CD4-positive, alpha-beta memory T cell (primary cell): ENCODE data around the gene OR2A1. TPM values are rescaled to one million over a fixed set of nuclear protein-coding genes. Genes with fewer than 3 reads are reported as not detected.
"Not testable (repeated sequence)": the region's sequence is repeated elsewhere in the genome, so short reads cannot be mapped to it uniquely, and the experiment has no call there.

Experiments
- CTCF ChIA-PET: fragments of 350-600 bp; sonication (Branson Sonifier 250); formaldehyde crosslinking; loops from one replicate; lab custom pipeline; 2021; ENCODE audit warnings: inconsistent platforms; ENCODE audit not compliant: partially characterized antibody; lab: Charles Lee
- POLR2A ChIA-PET: fragments of 350-600 bp; sonication (Branson Sonifier 250); formaldehyde crosslinking; loops from one replicate; lab custom pipeline; 2021; ENCODE audit not compliant: partially characterized antibody; lab: Charles Lee
- DNase-seq, 5 donors: peaks; one replicate each; pipeline versions ENCODE4 v3.0.0 to v3.0.0-alpha.2; 2020 to 2022; ENCODE audit warnings: mixed read lengths in 1 of 5
- H3K27ac ChIP-seq: one replicate; pipeline ENCODE4 v1.7.0; 2013; ENCODE audit warnings: low read depth, low read length
- H3K27me3 ChIP-seq: 2 replicates; pipeline ENCODE4 v1.7.0; 2013; ENCODE audit warnings: mild to moderate bottlenecking, low read length, moderate library complexity; ENCODE audit not compliant: insufficient read depth
- H3K36me3 ChIP-seq: 2 replicates; pipeline ENCODE4 v1.7.0; 2013; ENCODE audit warnings: mild to moderate bottlenecking, low read length, moderate library complexity; ENCODE audit not compliant: insufficient read depth
- H3K4me1 ChIP-seq: 2 replicates; pipeline ENCODE4 v1.7.0; 2013; ENCODE audit warnings: mild to moderate bottlenecking, low read length, moderate library complexity; ENCODE audit not compliant: insufficient read depth
- H3K4me3 ChIP-seq, 2 donors: one replicate each; pipeline ENCODE4 v1.7.0; 2013; ENCODE audit warnings: low read length in 2 of 2, mild to moderate bottlenecking in 1 of 2
- H3K9me3 ChIP-seq, 2 donors: one replicate each; pipeline ENCODE4 v1.7.0; 2013; ENCODE audit warnings: low read length in 2 of 2, control low read depth in 1 of 2; ENCODE audit not compliant: control insufficient read depth in 1 of 2
- H3K27ac Mint-ChIP-seq, 7 donors: one replicate each; pipeline ENCODE4 v1.8.0; 2020 to 2021; ENCODE audit warnings: mixed read lengths in 7 of 7, mild to moderate bottlenecking in 6 of 7, inconsistent platforms in 3 of 7, moderate library complexity in 3 of 7
- H3K27me3 Mint-ChIP-seq, 2 donors: one replicate each; pipeline ENCODE4 v1.8.0; 2020 to 2021; ENCODE audit warnings: mixed read lengths in 2 of 2
- H3K36me3 Mint-ChIP-seq, 2 donors: one replicate each; pipeline ENCODE4 v1.8.0; 2020 to 2021; ENCODE audit warnings: mixed read lengths in 2 of 2, inconsistent platforms in 1 of 2, mild to moderate bottlenecking in 1 of 2
- H3K4me1 Mint-ChIP-seq, 4 donors: one replicate each; pipeline ENCODE4 v1.8.0; 2020 to 2021; ENCODE audit warnings: mixed read lengths in 4 of 4, mild to moderate bottlenecking in 1 of 4
- H3K4me3 Mint-ChIP-seq, 8 donors: one replicate each; pipeline ENCODE4 v1.8.0; 2020 to 2021; ENCODE audit warnings: mixed read lengths in 8 of 8, mild to moderate bottlenecking in 7 of 8, moderate library complexity in 6 of 8, inconsistent platforms in 3 of 8
- H3K9me3 Mint-ChIP-seq, 8 donors: one replicate each; pipeline ENCODE4 v1.8.0; 2020 to 2021; ENCODE audit warnings: mixed read lengths in 8 of 8, mild to moderate bottlenecking in 5 of 8, inconsistent platforms in 3 of 8, moderate library complexity in 1 of 8
- intact Hi-C: fragments of 100-400 bp; cut with micrococcal nuclease; formaldehyde crosslinking; loops from one replicate; pipeline ENCODE4 v1.15.1; 2023
- polyA plus RNA-seq, 2 donors: library from polyadenylated mRNA; unstranded; fragments of 300-500 nt; fragmentation: Illumina TruSeq; gene quantifications; one replicate each; pipeline ENCODE4 v1.2.3, GENCODE V29; 2021
- total RNA-seq, 2 experiments: library from RNA; stranded (reverse); gene quantifications; one replicate each; pipeline ENCODE4 v1.2.3, GENCODE V29; 2021

Gene OR2A1, protein sequence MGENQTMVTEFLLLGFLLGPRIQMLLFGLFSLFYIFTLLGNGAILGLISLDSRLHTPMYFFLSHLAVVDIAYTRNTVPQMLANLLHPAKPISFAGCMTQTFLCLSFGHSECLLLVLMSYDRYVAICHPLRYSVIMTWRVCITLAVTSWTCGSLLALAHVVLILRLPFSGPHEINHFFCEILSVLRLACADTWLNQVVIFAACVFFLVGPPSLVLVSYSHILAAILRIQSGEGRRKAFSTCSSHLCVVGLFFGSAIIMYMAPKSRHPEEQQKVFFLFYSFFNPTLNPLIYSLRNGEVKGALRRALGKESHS
- total RNA-seq, result not detected
- under 1 TPM in 1 of 2 donors, not detected in 1; 0.59 TPM for polyA plus RNA-seq

GRCh38 chr7:144311872-144312469 is at the start of gene OR2A1:
Gene OR2A1 (plus strand): TSS chr7:144312419. CDS start chr7:144318125, 5,706 bp downstream.
- H3K27me3 Mint-ChIP-seq, H3K27ac ChIP-seq, H3K4me1 ChIP-seq, POLR2A ChIA-PET, H3K4me1 Mint-ChIP-seq, H3K36me3 ChIP-seq, H3K9me3 ChIP-seq, intact Hi-C loops, H3K9me3 Mint-ChIP-seq, H3K27ac Mint-ChIP-seq, H3K4me3 Mint-ChIP-seq, DNase-seq, H3K27me3 ChIP-seq, CTCF ChIA-PET, H3K36me3 Mint-ChIP-seq, H3K4me3 ChIP-seq: not testable (repeated sequence)

DNA sequence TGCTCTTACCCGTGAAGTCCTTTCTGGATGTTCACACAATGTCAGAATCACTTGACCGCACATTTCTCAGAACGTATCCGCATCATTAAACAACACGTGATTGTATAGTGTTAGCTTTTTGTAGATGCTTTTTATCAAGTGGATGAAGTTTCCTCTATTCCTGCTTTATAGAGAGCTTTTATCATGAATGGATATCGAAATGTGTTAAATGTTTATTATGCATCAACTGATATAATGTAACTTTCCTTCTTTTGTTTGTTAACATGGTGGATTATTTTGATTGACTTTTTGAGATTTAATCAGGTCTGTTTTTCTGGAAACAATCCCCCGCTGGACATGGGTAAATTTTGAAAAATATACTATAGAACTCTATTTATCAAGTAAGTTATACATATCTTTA is 47.5 kb upstream of the OR2A1 start, which contains the start of gene OR2A7:
TSS of gene OR2A7 (minus strand) at position 101 of the 400 bp plus-strand sequence. CDS start 5,164 bp downstream, outside the sequence.
- POLR2A ChIA-PET, H3K36me3 Mint-ChIP-seq, H3K4me1 Mint-ChIP-seq, intact Hi-C loops, H3K4me1 ChIP-seq, H3K27ac ChIP-seq, CTCF ChIA-PET, H3K27ac Mint-ChIP-seq, H3K4me3 Mint-ChIP-seq, H3K4me3 ChIP-seq, H3K27me3 ChIP-seq, H3K27me3 Mint-ChIP-seq, H3K9me3 ChIP-seq, H3K9me3 Mint-ChIP-seq, DNase-seq, H3K36me3 ChIP-seq: not testable (repeated sequence)

- H3K9me3 ChIP-seq, H3K27ac Mint-ChIP-seq, DNase-seq, H3K36me3 Mint-ChIP-seq, H3K9me3 Mint-ChIP-seq, H3K27me3 ChIP-seq, H3K4me3 Mint-ChIP-seq, H3K27me3 Mint-ChIP-seq, CTCF ChIA-PET, H3K4me1 ChIP-seq, H3K4me1 Mint-ChIP-seq, H3K27ac ChIP-seq, H3K4me3 ChIP-seq, intact Hi-C loops, POLR2A ChIA-PET, H3K36me3 ChIP-seq: not testable (repeated sequence)
Measured at GRCh38 chr7:144269188-144269587, 43.0 kb upstream of the OR2A1 start, which contains the start of gene CTAGE8. Gene CTAGE8 (minus strand): TSS chr7:144269288. CDS start chr7:144269250, 38 bp downstream.

GRCh38 chr7:144275281-144275680 is 36.9 kb upstream of the OR2A1 start:
- H3K4me1 ChIP-seq, H3K27me3 Mint-ChIP-seq, CTCF ChIA-PET, H3K36me3 ChIP-seq, H3K27ac ChIP-seq, intact Hi-C loops, H3K9me3 Mint-ChIP-seq, DNase-seq, H3K27ac Mint-ChIP-seq, POLR2A ChIA-PET, H3K27me3 ChIP-seq, H3K4me3 Mint-ChIP-seq, H3K36me3 Mint-ChIP-seq, H3K4me3 ChIP-seq, H3K9me3 ChIP-seq, H3K4me1 Mint-ChIP-seq: not testable (repeated sequence)

DNA sequence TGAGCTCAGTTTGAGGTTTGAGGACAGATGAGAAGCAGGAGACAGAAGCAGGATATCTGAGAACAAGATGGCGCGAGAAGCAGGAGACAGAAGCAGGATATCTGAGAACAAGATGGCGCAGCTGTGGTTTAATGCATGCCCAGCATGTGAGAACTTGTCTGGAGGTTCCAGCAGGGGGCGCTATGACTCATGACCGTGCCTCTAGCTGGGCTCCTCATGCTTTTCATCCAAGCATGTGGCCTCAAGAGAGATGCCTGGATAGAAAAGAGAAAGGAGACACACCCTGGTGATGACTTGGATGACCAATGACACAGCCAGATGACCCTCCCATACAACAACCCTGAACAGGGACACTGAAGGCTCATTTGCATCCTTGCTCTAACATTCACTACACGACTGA is 32.2 kb upstream of the OR2A1 start:
- not testable (repeated sequence) for H3K27me3 Mint-ChIP-seq

DNA sequence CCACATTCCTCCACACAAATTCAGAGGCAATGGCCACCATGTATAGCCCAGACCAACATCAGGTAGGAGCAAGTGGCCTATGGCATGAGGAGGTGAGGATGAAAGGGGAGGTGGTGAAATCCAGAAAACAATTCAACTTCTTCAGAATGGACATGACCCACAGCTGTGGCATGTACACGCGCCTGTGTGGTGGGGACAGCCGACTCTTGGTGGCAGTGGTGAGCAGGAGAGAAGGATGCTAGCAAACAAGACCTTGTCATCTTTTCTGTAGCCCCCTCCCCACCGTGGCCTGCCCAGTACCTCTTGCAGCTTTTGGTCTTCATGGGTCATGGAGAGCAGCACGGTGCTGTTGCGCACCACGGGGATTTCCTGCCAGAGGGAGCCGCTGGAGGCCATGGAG is 30.2 kb upstream of the OR2A1 start:
- H3K27me3 Mint-ChIP-seq, H3K27ac ChIP-seq, DNase-seq, H3K9me3 ChIP-seq, H3K36me3 ChIP-seq, H3K27ac Mint-ChIP-seq, POLR2A ChIA-PET, H3K4me3 ChIP-seq, H3K36me3 Mint-ChIP-seq, H3K4me1 Mint-ChIP-seq, H3K4me1 ChIP-seq, H3K4me3 Mint-ChIP-seq, H3K9me3 Mint-ChIP-seq, intact Hi-C loops, H3K27me3 ChIP-seq, CTCF ChIA-PET: not testable (repeated sequence)

More for the DNA sequence above, 32.2 kb upstream of the OR2A1 start:
- H3K9me3 ChIP-seq, H3K27ac Mint-ChIP-seq, H3K36me3 Mint-ChIP-seq, H3K27ac ChIP-seq, H3K4me1 Mint-ChIP-seq, H3K36me3 ChIP-seq, CTCF ChIA-PET, DNase-seq, H3K27me3 ChIP-seq, H3K9me3 Mint-ChIP-seq, H3K4me1 ChIP-seq, H3K4me3 Mint-ChIP-seq, POLR2A ChIA-PET, H3K4me3 ChIP-seq, intact Hi-C loops: not testable (repeated sequence)

- intact Hi-C loops, H3K9me3 Mint-ChIP-seq, H3K36me3 ChIP-seq, H3K36me3 Mint-ChIP-seq, H3K4me3 ChIP-seq, H3K27me3 ChIP-seq, CTCF ChIA-PET, DNase-seq, H3K27ac Mint-ChIP-seq, POLR2A ChIA-PET, H3K4me1 ChIP-seq, H3K27me3 Mint-ChIP-seq, H3K4me1 Mint-ChIP-seq, H3K27ac ChIP-seq, H3K9me3 ChIP-seq, H3K4me3 Mint-ChIP-seq: not testable (repeated sequence)
Measured at GRCh38 chr7:144282490-144282889, 29.7 kb upstream of the OR2A1 start.
